Suprapubic skin (tissue), 4 donors: ENCODE measurements around the gene CTNNA2. TPM values are rescaled to one million over a fixed set of nuclear protein-coding genes. Genes with fewer than 3 reads are reported as not detected.

Experiments
- DNase-seq, 2 donors: peaks; one replicate each; pipeline ENCODE4 v3.0.0-alpha.2; 2019; ENCODE audit warnings: low spot score in 2 of 2
- H3K27ac ChIP-seq: fragments of 200-600 bp; sonication (generic); one replicate; pipeline ENCODE4 v1.5.1; 2019
- H3K27me3 ChIP-seq: fragments of 200-600 bp; sonication (generic); one replicate; pipeline ENCODE4 v1.5.1; 2019
- H3K36me3 ChIP-seq: fragments of 200-600 bp; sonication (generic); one replicate; pipeline ENCODE4 v1.5.1; 2019
- H3K4me1 ChIP-seq: fragments of 200-600 bp; sonication (generic); one replicate; pipeline ENCODE4 v1.5.1; 2019
- H3K4me3 ChIP-seq: fragments of 200-600 bp; sonication (generic); one replicate; pipeline ENCODE4 v1.5.1; 2019; ENCODE audit warnings: mild to moderate bottlenecking
- H3K9me3 ChIP-seq: fragments of 200-600 bp; sonication (generic); one replicate; pipeline ENCODE4 v1.5.1; 2019
- EP300 ChIP-seq: sonication (generic); formaldehyde crosslinking; IDR thresholded peaks from one replicate; pipeline ENCODE4 v1.6.1; 2017; ENCODE audit warnings: antibody characterized with exemption
- POLR2A ChIP-seq, 2 donors: fragments of 450-650 bp; IDR thresholded peaks; one replicate each; pipeline ENCODE4 v1.6.1; 2017; ENCODE audit warnings: antibody characterized with exemption in 2 of 2, mild to moderate bottlenecking in 2 of 2, moderate library complexity in 2 of 2
- POLR2AphosphoS5 ChIP-seq, 3 donors: sonication (generic); formaldehyde crosslinking; IDR thresholded peaks; one replicate each; pipeline ENCODE4 v1.6.1; 2017; ENCODE audit warnings: antibody characterized with exemption in 3 of 3
- WGBS: methylation state at CpG from one replicate; pipeline ENCODE4 v1.1.5; 2018; 5-methylcytosine and 5-hydroxymethylcytosine counted together
- total RNA-seq, 4 donors: library from RNA; depleted of rRNA; stranded (reverse); fragments of >200 nt; gene quantifications; one replicate each; pipeline ENCODE4 v1.1.0, GENCODE V29; 2016
- TF ChIP-seq, protein P1 (sequence below), 2 donors: fragments of 200-600 bp in 1 of 2; fragments of 450-650 bp in 1 of 2; sonication (generic) in 1 of 2; IDR thresholded peaks; one replicate each; pipeline ENCODE4 v1.5.1; 2016 to 2019; ENCODE audit warnings: antibody characterized with exemption in 2 of 2, mild to moderate bottlenecking in 1 of 2, moderate library complexity in 1 of 2

The CTNNA2 gene
- total RNA-seq, 4 donors from 2014 or later: 0.15 to 0.21 TPM; not detected in 2

GRCh38 chr2:80530442-80531064 lies 1017.7 kb downstream of the CTNNA2 start:
- Histone ChIP-seq H3K9me3 (no peaks in the 10 kb centered on the region), H3K27me3 (no peaks in the 10 kb centered on the region), H3K27ac (no peak overlapping the region), H3K4me3 (no peak overlapping the region), H3K36me3 (no peaks in the 10 kb centered on the region), H3K4me1 (no peaks in the 10 kb centered on the region)
- WGBS: 50% methylated on average over 3 of the region's 3 CpGs
- TF ChIP-seq, protein P1, sequence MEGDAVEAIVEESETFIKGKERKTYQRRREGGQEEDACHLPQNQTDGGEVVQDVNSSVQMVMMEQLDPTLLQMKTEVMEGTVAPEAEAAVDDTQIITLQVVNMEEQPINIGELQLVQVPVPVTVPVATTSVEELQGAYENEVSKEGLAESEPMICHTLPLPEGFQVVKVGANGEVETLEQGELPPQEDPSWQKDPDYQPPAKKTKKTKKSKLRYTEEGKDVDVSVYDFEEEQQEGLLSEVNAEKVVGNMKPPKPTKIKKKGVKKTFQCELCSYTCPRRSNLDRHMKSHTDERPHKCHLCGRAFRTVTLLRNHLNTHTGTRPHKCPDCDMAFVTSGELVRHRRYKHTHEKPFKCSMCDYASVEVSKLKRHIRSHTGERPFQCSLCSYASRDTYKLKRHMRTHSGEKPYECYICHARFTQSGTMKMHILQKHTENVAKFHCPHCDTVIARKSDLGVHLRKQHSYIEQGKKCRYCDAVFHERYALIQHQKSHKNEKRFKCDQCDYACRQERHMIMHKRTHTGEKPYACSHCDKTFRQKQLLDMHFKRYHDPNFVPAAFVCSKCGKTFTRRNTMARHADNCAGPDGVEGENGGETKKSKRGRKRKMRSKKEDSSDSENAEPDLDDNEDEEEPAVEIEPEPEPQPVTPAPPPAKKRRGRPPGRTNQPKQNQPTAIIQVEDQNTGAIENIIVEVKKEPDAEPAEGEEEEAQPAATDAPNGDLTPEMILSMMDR (IDR thresholded peaks at IDR 0.05): no peak
- no peak for TF ChIP-seq POLR2A (IDR thresholded peaks at IDR 0.05)
- DNase-seq: no peak

GRCh38 chr2:80531319-80531718 lies 1018.5 kb downstream of the CTNNA2 start:
- Histone ChIP-seq H3K27ac (no peak overlapping the region), H3K27me3 (no peaks in the 10 kb centered on the region), H3K9me3 (no peaks in the 10 kb centered on the region), H3K4me3 (no peak overlapping the region), H3K36me3 (no peaks in the 10 kb centered on the region), H3K4me1 (no peaks in the 10 kb centered on the region)
- no peak for DNase-seq
- TF ChIP-seq, protein P1 (IDR thresholded peaks at IDR 0.05): no peak
- TF ChIP-seq POLR2AphosphoS5 (IDR thresholded peaks at IDR 0.05) (no peak), POLR2A (IDR thresholded peaks at IDR 0.05) (no peak), EP300 (no peak)
- 70% methylated on average over 1 of the region's 1 CpG for WGBS

DNA sequence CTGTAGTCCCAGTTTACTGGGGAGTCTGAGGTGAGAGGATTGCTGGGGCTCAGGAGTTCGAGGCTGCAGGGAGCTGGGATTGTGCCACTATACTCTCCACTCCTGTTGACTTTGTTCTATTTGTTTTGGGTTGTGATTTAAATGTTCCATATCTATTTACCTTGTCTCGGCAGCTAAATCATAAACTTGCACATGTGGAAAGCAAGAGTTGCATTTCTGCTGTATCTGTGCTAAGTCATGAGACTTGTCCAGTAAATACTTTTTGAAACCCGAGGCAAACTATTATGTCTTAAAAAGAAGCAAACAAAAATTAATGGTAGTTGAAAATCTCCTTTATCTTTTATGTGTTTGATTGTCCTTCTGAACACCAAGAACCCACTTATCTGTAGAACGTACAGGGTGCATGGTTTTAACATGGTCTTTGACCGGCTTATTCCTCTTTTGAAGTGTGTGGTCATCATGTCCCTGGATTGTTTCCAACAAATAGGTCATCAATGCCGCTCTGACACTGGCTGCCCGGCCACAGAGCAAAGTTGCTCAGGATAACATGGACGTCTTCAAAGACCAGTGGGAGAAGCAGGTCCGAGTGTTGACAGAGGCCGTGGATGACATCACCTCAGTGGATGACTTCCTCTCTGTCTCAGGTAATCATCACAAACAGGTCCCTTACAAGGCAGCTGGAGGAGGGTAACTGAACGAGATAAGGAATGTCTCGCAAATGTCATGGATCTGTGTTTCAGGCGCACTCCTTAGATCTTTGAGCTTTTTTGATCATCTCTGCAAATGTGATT lies 1032.8 kb downstream of the CTNNA2 start:
- no peaks in the 10 kb centered on the region for H3K9me3 ChIP-seq
- no peak overlapping the region for H3K4me3 ChIP-seq
- no peak for DNase-seq
- WGBS: 80% methylated on average over 13 of the region's 13 CpGs
- no peaks in the 10 kb centered on the region for H3K36me3 ChIP-seq
- no peaks in the 10 kb centered on the region for H3K27me3 ChIP-seq
- H3K27ac ChIP-seq: no peak overlapping the region
- TF ChIP-seq EP300 (no peak), POLR2AphosphoS5 (IDR thresholded peaks at IDR 0.05) (no peak), POLR2A (IDR thresholded peaks at IDR 0.05) (no peak)
- TF ChIP-seq, protein P1 (IDR thresholded peaks at IDR 0.05): no peak
- H3K4me1 ChIP-seq: no peaks in the 10 kb centered on the region

DNA sequence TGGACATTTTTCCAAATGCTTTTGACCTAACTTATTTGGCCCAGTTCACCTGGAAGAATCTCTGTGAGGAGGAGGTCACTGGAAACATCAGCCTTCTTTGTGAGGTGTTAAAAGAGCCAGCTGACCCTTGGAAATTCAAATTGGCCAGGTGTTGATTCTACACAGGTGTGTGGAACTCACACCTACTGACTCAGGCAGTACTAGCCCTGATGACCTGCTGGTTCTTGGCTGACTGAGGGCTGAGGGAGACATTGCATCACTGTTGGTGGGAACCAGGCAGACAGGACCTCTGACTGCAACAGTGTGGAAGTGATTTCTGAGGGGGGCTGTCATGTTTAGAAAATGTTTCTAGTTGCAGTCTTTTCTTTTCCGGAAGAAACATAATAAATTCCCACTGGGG lies 1033.9 kb downstream of the CTNNA2 start:
- Histone ChIP-seq H3K36me3 (no peaks in the 10 kb centered on the region), H3K9me3 (no peaks in the 10 kb centered on the region), H3K4me3 (no peak overlapping the region), H3K27me3 (no peaks in the 10 kb centered on the region), H3K27ac (no peak overlapping the region), H3K4me1 (no peaks in the 10 kb centered on the region)
- DNase-seq: no peak
- TF ChIP-seq EP300 (no peak), POLR2AphosphoS5 (IDR thresholded peaks at IDR 0.05) (no peak), POLR2A (IDR thresholded peaks at IDR 0.05) (no peak)
- TF ChIP-seq, protein P1 (IDR thresholded peaks at IDR 0.05): no peak
- WGBS: 57% methylated on average over 1 of the region's 1 CpG

GRCh38 chr2:80547344-80547743 lies 1034.5 kb downstream of the CTNNA2 start:
- DNase-seq: no peak
- H3K9me3 ChIP-seq: no peaks in the 10 kb centered on the region
- TF ChIP-seq, protein P1 (IDR thresholded peaks at IDR 0.05): no peak
- TF ChIP-seq EP300: no peak
- no peak for TF ChIP-seq POLR2A (IDR thresholded peaks at IDR 0.05)
- H3K27ac ChIP-seq: no peak overlapping the region
- H3K27me3 ChIP-seq: no peaks in the 10 kb centered on the region
- no peaks in the 10 kb centered on the region for H3K4me1 ChIP-seq
- no peaks in the 10 kb centered on the region for H3K36me3 ChIP-seq
- no peak overlapping the region for H3K4me3 ChIP-seq
